Adrenal gland (tissue), 5 donors: ENCODE measurements around the gene C5orf15.

Source experiments
- POLR2A ChIP-seq, 2 donors: fragments of 450-650 bp; IDR thresholded peaks; one replicate each; pipeline ENCODE4 v1.6.1; 2017; ENCODE audit warnings: antibody characterized with exemption in 2 of 2, mild to moderate bottlenecking in 2 of 2, moderate library complexity in 1 of 2
- TF ChIP-seq, protein P1 (sequence below), 6 experiments: fragments of 450-650 bp in 4 of 6; fragments of 200-600 bp in 2 of 6; sonication (generic) in 1 of 6; IDR thresholded peaks; 1 replicate in 5 of 6; 2 replicates in 1 of 6; pipeline versions ENCODE4 v1.5.1 to v1.8.0; 2016 to 2021; ENCODE audit warnings: antibody characterized with exemption in 6 of 6, mild to moderate bottlenecking in 2 of 6, moderate library complexity in 1 of 6
- donor health status: DM: no; HTN: no; CAD: no.

DNA sequence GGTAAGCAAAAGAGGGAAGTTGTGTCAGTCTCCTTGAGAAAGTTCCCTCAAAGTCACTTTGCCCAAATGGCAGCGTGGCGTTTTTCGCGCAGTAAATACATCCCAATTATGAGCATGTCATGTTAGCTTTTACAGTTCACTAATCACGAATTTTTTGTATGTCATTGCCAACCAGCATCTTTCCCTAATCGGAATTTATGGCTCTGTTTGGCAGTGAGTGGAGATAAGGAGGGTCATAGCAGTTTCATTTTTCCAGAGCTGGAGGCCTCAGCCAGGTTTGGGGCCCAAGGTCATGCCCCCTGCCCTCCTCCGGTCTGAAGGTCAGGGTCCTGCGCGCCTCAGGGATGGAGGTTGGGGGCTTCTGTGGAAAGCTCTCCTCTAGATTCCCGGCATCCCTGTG, 50.1 kb downstream of the C5orf15 start:
- TF ChIP-seq, protein P1, sequence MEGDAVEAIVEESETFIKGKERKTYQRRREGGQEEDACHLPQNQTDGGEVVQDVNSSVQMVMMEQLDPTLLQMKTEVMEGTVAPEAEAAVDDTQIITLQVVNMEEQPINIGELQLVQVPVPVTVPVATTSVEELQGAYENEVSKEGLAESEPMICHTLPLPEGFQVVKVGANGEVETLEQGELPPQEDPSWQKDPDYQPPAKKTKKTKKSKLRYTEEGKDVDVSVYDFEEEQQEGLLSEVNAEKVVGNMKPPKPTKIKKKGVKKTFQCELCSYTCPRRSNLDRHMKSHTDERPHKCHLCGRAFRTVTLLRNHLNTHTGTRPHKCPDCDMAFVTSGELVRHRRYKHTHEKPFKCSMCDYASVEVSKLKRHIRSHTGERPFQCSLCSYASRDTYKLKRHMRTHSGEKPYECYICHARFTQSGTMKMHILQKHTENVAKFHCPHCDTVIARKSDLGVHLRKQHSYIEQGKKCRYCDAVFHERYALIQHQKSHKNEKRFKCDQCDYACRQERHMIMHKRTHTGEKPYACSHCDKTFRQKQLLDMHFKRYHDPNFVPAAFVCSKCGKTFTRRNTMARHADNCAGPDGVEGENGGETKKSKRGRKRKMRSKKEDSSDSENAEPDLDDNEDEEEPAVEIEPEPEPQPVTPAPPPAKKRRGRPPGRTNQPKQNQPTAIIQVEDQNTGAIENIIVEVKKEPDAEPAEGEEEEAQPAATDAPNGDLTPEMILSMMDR (IDR thresholded peaks at IDR 0.05), result no peak
- no peak for TF ChIP-seq POLR2A (IDR thresholded peaks at IDR 0.05)
